Mesendoderm (in vitro differentiated cells): ENCODE results near the gene OXGR1.

Experiments used
- DNase-seq: peaks from one replicate; pipeline ENCODE4 v3.0.0; 2013
- H2AK5ac ChIP-seq: 2 replicates; pipeline ENCODE4 v1.6.1; 2013; ENCODE audit warnings: low read length, inconsistent platforms
- H2BK120ac ChIP-seq: 2 replicates; pipeline ENCODE4 v1.6.1; 2013; ENCODE audit warnings: low read depth, mild to moderate bottlenecking, low read length, moderate library complexity, mixed read lengths
- H2BK15ac ChIP-seq: replicated peaks from 2 replicates; pipeline ENCODE4 v1.6.1; 2013; ENCODE audit warnings: low read depth, mild to moderate bottlenecking, moderate library complexity
- H2BK5ac ChIP-seq: 2 replicates; pipeline ENCODE4 v1.6.1; 2013; ENCODE audit warnings: low read length, inconsistent platforms
- H3K18ac ChIP-seq: 2 replicates; pipeline ENCODE4 v1.6.1; 2013; ENCODE audit warnings: mild to moderate bottlenecking, low read length, mixed read lengths
- H3K23ac ChIP-seq: one replicate; pipeline ENCODE4 v1.6.1; 2013; ENCODE audit warnings: low read length
- H3K27ac ChIP-seq: 2 replicates; pipeline ENCODE4 v1.5.1; 2013; ENCODE audit warnings: low read depth, mild to moderate bottlenecking, inconsistent platforms, low read length, moderate library complexity
- H3K27me3 ChIP-seq: 2 replicates; pipeline ENCODE4 v1.6.1; 2013; ENCODE audit warnings: low read length, control low read depth, mild to moderate bottlenecking, inconsistent platforms; ENCODE audit not compliant: insufficient read depth, poor library complexity
- H3K36me3 ChIP-seq: 2 replicates; pipeline ENCODE4 v1.6.1; 2013; ENCODE audit warnings: low read length, inconsistent platforms; ENCODE audit not compliant: control insufficient read depth, insufficient read depth
- H3K4ac ChIP-seq: one replicate; pipeline ENCODE4 v1.6.1; 2013; ENCODE audit warnings: low read depth, mild to moderate bottlenecking, low read length, moderate library complexity
- H3K4me1 ChIP-seq: 2 replicates; pipeline ENCODE4 v1.6.1; 2013; ENCODE audit warnings: low read depth, low read length, inconsistent platforms; ENCODE audit not compliant: control insufficient read depth
- H3K4me2 ChIP-seq: 2 replicates; pipeline ENCODE4 v1.6.1; 2013; ENCODE audit warnings: low read length
- H3K4me3 ChIP-seq: 2 replicates; pipeline ENCODE4 v1.5.1; 2013; ENCODE audit warnings: mild to moderate bottlenecking, low read length
- H3K56ac ChIP-seq: one replicate; pipeline ENCODE4 v1.6.1; 2013; ENCODE audit warnings: low read length
- H3K79me1 ChIP-seq: 2 replicates; pipeline ENCODE4 v1.6.1; 2013; ENCODE audit warnings: low read length, inconsistent platforms
- H3K79me2 ChIP-seq: 2 replicates; pipeline ENCODE4 v1.6.1; 2013; ENCODE audit warnings: mild to moderate bottlenecking, low read length; ENCODE audit not compliant: control insufficient read depth, insufficient read depth
- H3K9ac ChIP-seq: 2 replicates; pipeline ENCODE4 v1.6.1; 2013; ENCODE audit warnings: low read length, inconsistent platforms
- H4K5ac ChIP-seq: one replicate; pipeline ENCODE4 v1.6.1; 2013; ENCODE audit warnings: low read length
- H4K8ac ChIP-seq: one replicate; pipeline ENCODE4 v1.6.1; 2013; ENCODE audit warnings: low read depth, mild to moderate bottlenecking, control low read depth, low read length, moderate library complexity
- WGBS: extraction: QIAGEN DNeasy Blood & Tissue Kit; methylation state at CpG from one replicate; pipeline ENCODE4 v1.1.7; 2013; ENCODE audit warnings: low lambda C conversion rate, missing lambda C conversion rate; ENCODE audit not compliant: insufficient coverage; ENCODE audit errors: extremely low coverage; 5-methylcytosine and 5-hydroxymethylcytosine counted together

The OXGR1 gene

DNA sequence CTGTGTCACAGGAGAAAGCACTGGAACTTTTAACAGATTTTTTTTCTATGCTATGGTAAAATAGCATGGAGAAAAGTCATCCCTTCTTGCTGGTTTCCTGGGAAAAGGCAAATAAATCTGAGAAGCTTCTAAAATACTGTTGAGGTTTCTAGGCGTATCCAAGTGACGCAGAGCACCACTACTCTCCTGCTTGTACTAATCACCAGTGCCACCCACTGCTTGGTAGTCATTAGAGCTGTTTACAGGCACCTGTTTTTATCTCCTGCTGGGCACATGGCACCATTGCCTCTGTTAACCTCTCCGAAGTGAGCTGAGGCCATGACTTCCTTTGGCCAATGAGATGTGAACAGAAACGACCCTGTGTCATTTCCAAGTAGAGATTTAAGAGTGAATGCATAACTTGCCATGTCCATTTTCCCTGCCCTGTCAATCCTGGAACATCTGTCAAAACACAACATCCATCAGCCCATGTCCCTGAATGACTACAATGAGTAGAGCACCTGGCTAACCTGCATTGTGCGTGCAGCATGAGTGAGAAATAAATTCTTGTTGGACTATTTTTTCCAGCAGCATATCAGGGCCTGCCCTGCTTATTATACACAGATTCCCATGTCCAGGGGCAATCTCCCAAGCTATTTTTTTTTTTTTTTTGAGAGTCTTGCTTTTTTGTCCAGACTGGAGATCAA is 17.3 kb upstream of the OXGR1 start:
- H3K4me1 ChIP-seq: no peaks in the 10 kb centered on the region
- no peaks in the 10 kb centered on the region for H3K79me2 ChIP-seq
- no peak overlapping the region for H3K4ac ChIP-seq
- no peak overlapping the region for H3K4me3 ChIP-seq
- no peak overlapping the region for H3K4me2 ChIP-seq
- no peak overlapping the region for H2BK15ac ChIP-seq
- no peaks in the 10 kb centered on the region for H3K27me3 ChIP-seq
- no peak overlapping the region for H3K27ac ChIP-seq
- no peak overlapping the region for H3K18ac ChIP-seq
- H3K56ac ChIP-seq: no peak overlapping the region
- no peak overlapping the region for H2BK120ac ChIP-seq
- no peak overlapping the region for H2AK5ac ChIP-seq
- H4K8ac ChIP-seq: no peak overlapping the region
- H3K23ac ChIP-seq: no peak overlapping the region
- no peak overlapping the region for H4K5ac ChIP-seq
- H3K9ac ChIP-seq: no peak overlapping the region
- DNase-seq: no peak
- H2BK5ac ChIP-seq: no peak overlapping the region
- H3K79me1 ChIP-seq: no peaks in the 10 kb centered on the region
- no CpG with 5 or more reads among the region's 5 CpGs for WGBS
- H3K36me3 ChIP-seq: no peaks in the 10 kb centered on the region

DNA sequence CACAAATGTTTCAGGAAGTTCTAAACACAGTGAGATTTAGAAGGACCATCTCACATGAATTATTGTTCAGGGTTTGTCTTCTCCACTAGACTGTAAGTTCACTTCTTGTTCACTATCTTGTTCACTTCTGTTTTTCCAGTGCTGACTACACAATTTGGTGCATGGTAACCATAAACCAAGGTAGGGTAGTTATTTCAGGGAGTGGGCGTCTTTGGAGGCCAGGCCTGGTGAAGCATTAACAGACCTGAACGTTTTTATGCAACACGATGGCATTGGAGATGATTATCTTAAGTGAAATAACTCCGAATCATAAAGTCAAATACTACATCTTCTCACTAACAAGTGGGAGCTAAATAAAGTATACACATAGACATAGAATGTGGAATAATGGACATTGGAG is 14.4 kb upstream of the OXGR1 start:
- Histone ChIP-seq H3K4me1 (no peaks in the 10 kb centered on the region), H3K27ac (no peak overlapping the region), H4K8ac (no peak overlapping the region), H3K18ac (no peak overlapping the region), H3K9ac (no peak overlapping the region), H3K4me2 (no peak overlapping the region), H3K4ac (no peak overlapping the region), H4K5ac (no peak overlapping the region), H2BK120ac (no peak overlapping the region), H2BK15ac (no peak overlapping the region), H2AK5ac (no peak overlapping the region), H3K79me1 (no peaks in the 10 kb centered on the region), H2BK5ac (no peak overlapping the region), H3K79me2 (no peaks in the 10 kb centered on the region), H3K27me3 (no peaks in the 10 kb centered on the region), H3K23ac (no peak overlapping the region), H3K36me3 (no peaks in the 10 kb centered on the region), H3K4me3 (no peak overlapping the region), H3K56ac (no peak overlapping the region)
- no peak for DNase-seq
- WGBS: no CpG with 5 or more reads among the region's 4 CpGs

DNA sequence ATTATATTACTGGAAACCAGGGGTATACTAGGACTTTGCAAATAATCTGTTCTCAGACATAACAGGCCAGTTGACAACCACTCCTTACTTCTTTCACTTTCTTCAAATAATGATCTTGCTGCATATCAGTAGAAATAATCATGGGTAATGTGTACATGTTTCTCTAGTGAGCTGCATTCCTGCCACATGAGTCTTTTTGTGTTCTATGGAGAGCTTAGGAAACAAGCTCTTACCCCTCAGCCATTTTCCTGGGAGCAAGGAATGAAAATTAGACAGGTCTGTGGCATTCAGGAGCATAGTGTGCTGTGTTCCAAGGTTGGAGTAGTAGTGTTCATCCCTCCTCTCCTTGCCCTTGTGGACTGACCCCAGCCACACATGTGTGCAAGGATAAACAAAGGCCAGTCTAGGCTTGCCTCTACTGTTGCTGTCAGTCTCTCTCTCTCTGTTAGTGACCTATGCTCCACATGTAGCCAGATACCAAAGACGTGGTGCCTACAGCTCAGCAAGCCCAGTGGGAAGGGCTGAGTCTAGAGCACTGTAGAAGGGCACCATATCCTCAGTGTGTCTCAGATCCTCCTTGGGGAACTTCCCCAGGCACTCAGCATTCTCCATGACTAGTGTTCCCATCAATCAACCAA is 11.5 kb upstream of the OXGR1 start:
- Histone ChIP-seq H3K27me3 (peaks cover 7% of the 10 kb centered on the region), H3K36me3 (no peaks in the 10 kb centered on the region), H2BK15ac (no peak overlapping the region), H2BK120ac (no peak overlapping the region), H3K27ac (no peak overlapping the region), H3K4ac (no peak overlapping the region), H4K5ac (no peak overlapping the region), H2BK5ac (no peak overlapping the region), H2AK5ac (no peak overlapping the region), H3K18ac (no peak overlapping the region), H4K8ac (no peak overlapping the region), H3K79me2 (no peaks in the 10 kb centered on the region), H3K4me3 (no peak overlapping the region), H3K23ac (no peak overlapping the region), H3K4me1 (no peaks in the 10 kb centered on the region), H3K4me2 (no peak overlapping the region), H3K56ac (no peak overlapping the region), H3K79me1 (no peaks in the 10 kb centered on the region), H3K9ac (no peak overlapping the region)
- no peak for DNase-seq
- no CpG with 5 or more reads among the region's 1 CpG for WGBS

DNA sequence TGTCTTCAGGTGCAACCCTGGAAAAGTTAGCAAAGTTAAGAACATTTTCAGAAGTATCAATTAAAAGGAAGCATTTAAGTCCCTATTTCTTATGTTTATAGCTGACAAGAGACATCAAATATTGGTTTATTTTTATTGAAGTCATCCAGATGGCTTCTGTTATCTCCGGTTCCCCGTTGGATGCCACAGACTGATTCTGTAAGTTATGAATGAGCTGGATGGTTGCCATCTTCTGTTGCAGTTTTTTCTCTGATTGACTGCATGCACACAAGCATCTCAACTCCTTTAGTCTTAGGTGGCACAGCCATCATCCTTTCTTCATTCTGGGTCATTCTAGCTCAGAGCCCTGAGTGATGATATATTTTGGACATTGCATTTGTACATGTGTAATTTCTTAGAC is 10.6 kb upstream of the OXGR1 start:
- H3K4me3 ChIP-seq: no peak overlapping the region
- no peak overlapping the region for H3K9ac ChIP-seq
- no peak overlapping the region for H3K56ac ChIP-seq
- H3K79me1 ChIP-seq: no peaks in the 10 kb centered on the region
- no peak overlapping the region for H4K5ac ChIP-seq
- no peaks in the 10 kb centered on the region for H3K36me3 ChIP-seq
- H3K23ac ChIP-seq: no peak overlapping the region
- H3K4ac ChIP-seq: no peak overlapping the region
- no peak overlapping the region for H2AK5ac ChIP-seq
- no peak overlapping the region for H3K27ac ChIP-seq
- no peaks in the 10 kb centered on the region for H3K79me2 ChIP-seq
- H2BK15ac ChIP-seq: no peak overlapping the region
- no peak for DNase-seq
- H3K18ac ChIP-seq: no peak overlapping the region
- H3K4me1 ChIP-seq: no peaks in the 10 kb centered on the region
- no peak overlapping the region for H2BK5ac ChIP-seq
- no peak overlapping the region for H3K4me2 ChIP-seq
- no peak overlapping the region for H4K8ac ChIP-seq
- H2BK120ac ChIP-seq: no peak overlapping the region
- peaks cover 7% of the 10 kb centered on the region for H3K27me3 ChIP-seq
- WGBS: no CpG with 5 or more reads among the region's 2 CpGs

DNA sequence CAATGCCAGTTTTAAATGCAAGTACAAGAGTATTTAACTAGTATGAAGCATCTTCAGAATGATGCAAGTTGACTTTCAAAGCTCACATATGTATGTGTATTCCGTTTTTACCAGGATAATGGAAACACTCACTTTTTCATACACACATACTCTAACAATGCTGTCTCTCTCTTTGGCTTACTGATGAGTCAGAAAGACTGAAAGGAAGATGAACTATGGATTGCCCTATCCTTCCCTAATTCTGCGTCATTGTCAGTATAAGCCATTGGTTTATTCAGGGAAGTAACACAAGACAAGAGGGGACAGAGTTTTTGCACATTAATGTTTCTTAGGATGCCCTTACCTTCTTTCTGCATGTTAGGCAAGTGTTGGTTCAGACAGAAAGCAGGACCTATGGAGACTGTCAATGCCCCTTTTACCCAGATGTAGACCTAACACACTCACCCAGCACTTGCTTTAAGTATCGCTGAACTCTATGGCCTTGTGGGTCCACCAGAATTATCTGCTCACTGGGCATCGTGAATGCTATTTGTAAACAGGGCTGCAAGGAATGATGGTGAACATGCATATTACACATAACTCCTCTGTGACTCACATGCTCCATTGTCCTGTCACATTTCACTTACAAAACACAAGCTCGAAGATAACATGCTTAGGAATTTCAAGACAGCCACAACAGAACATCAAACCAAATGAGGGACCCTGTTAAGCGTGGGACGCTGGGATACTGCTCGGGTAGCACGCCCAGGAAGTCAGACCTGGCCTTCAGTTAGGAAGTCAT is 10.0 kb upstream of the OXGR1 start:
- Histone ChIP-seq H3K36me3 (no peaks in the 10 kb centered on the region), H3K4me3 (no peak overlapping the region), H2BK120ac (no peak overlapping the region), H2AK5ac (no peak overlapping the region), H4K5ac (no peak overlapping the region), H3K18ac (no peak overlapping the region), H3K27ac (no peak overlapping the region), H3K23ac (no peak overlapping the region), H2BK5ac (no peak overlapping the region), H3K79me2 (no peaks in the 10 kb centered on the region), H3K56ac (no peak overlapping the region), H3K4me2 (no peak overlapping the region), H3K9ac (no peak overlapping the region), H4K8ac (no peak overlapping the region), H3K79me1 (no peaks in the 10 kb centered on the region), H2BK15ac (no peak overlapping the region), H3K4ac (no peak overlapping the region), H3K27me3 (peaks cover 7% of the 10 kb centered on the region), H3K4me1 (no peaks in the 10 kb centered on the region)
- DNase-seq: peak; percentile 47
- WGBS: no CpG with 5 or more reads among the region's 9 CpGs
